Transverse colon (tissue), 4 donors: ENCODE data around the gene KCNN1. TPM values are rescaled to one million over a fixed set of nuclear protein-coding genes. Genes with fewer than 3 reads are reported as not detected.
A peak's percentile ranks its signal among the peaks of the same experiment; 100 is the strongest.

ENCODE experiments used
- DNase-seq: peaks from one replicate; pipeline ENCODE4 v3.0.0-alpha.2; 2019
- H3K27ac ChIP-seq, 4 donors: fragments of 200-600 bp; sonication (generic); 2 replicates each; pipeline ENCODE4 v1.5.1; 2016 to 2018; ENCODE audit warnings: inconsistent platforms in 4 of 4
- H3K27me3 ChIP-seq: fragments of 200-600 bp; sonication (generic); 2 replicates; pipeline ENCODE4 v1.5.1; 2017; ENCODE audit warnings: inconsistent platforms
- H3K36me3 ChIP-seq, 4 donors: fragments of 200-600 bp; sonication (generic); 2 replicates each; pipeline ENCODE4 v1.5.1; 2017 to 2019; ENCODE audit warnings: inconsistent platforms in 4 of 4
- H3K4me1 ChIP-seq, 4 donors: fragments of 200-600 bp; sonication (generic); 2 replicates each; pipeline ENCODE4 v1.5.1; 2017 to 2020; ENCODE audit warnings: inconsistent platforms in 4 of 4
- H3K4me3 ChIP-seq, 4 donors: fragments of 200-600 bp; sonication (generic); 1 replicate in 1 of 4; 2 replicates in 3 of 4; pipeline versions ENCODE4 v1.5.1 to v1.6.1; 2017 to 2019; ENCODE audit warnings: inconsistent platforms in 4 of 4
- H3K9me3 ChIP-seq, 2 donors: fragments of 200-600 bp; sonication (generic); 2 replicates each; pipeline ENCODE4 v1.5.1; 2017 to 2019; ENCODE audit warnings: inconsistent platforms in 2 of 2
- CTCF ChIP-seq, 5 experiments: fragments of 200-600 bp in 3 of 5; fragments of 450-650 bp in 2 of 5; sonication (generic) in 3 of 5; IDR thresholded peaks; 1 replicate in 2 of 5; 2 replicates in 3 of 5; pipeline ENCODE4 v1.5.1; 2016 to 2017; ENCODE audit warnings: antibody characterized with exemption in 5 of 5, inconsistent platforms in 3 of 5, mild to moderate bottlenecking in 2 of 5, moderate library complexity in 1 of 5
- EP300 ChIP-seq: sonication (generic); formaldehyde crosslinking; IDR thresholded peaks from one replicate; pipeline ENCODE4 v1.6.1; 2017; ENCODE audit warnings: antibody characterized with exemption, low read depth
- POLR2A ChIP-seq: fragments of 450-650 bp; IDR thresholded peaks from one replicate; pipeline ENCODE4 v1.6.1; 2016; ENCODE audit warnings: antibody characterized with exemption, mild to moderate bottlenecking, moderate library complexity
- POLR2AphosphoS5 ChIP-seq, 3 donors: sonication (generic); formaldehyde crosslinking; IDR thresholded peaks; one replicate each; pipeline ENCODE4 v1.6.1; 2016; ENCODE audit warnings: antibody characterized with exemption in 3 of 3
- WGBS, 2 donors: methylation state at CpG; one replicate each; pipeline ENCODE4 v1.1.5; 2018; ENCODE audit warnings: low coverage in 1 of 2; 5-methylcytosine and 5-hydroxymethylcytosine counted together
- in situ Hi-C, 4 donors: fragments of 200-750 bp; cut with MboI; loops; one replicate each; pipeline versions ENCODE4 v1.15.0 to v1.15.1; 2017; ENCODE audit warnings: low sequenced_read_pairs in 3 of 4, low pct_ligation_motif_present in 1 of 4, low pct_unique_long_range_greater_than_20kb in 1 of 4
- intact Hi-C: fragments of 100-400 bp; cut with DNase I; formaldehyde crosslinking; loops from one replicate; pipeline ENCODE4 v1.15.1; 2023; ENCODE audit warnings: low total_unique reads
- total RNA-seq, 4 donors: library from RNA; depleted of rRNA; stranded (reverse); fragments of >200 nt; gene quantifications; one replicate each; pipeline ENCODE4 v1.1.0, GENCODE V29; 2016

The KCNN1 gene
- total RNA-seq, 4 donors from 2014 or later = 1.6 TPM; not detected in 3

GRCh38 chr19:17949956-17950309, 17.0 kb upstream of the KCNN1 start:
- DNase-seq = no peak
- TF ChIP-seq POLR2AphosphoS5 (IDR thresholded peaks at IDR 0.05) (no peak), CTCF (IDR thresholded peaks at IDR 0.05) (no peak), POLR2A (no peak), EP300 (no peak)
- H3K27me3 ChIP-seq = peaks cover 64% of the 10 kb centered on the region
- H3K36me3 ChIP-seq = no peaks in the 10 kb centered on the region
- in situ Hi-C loops = loop anchor here in 3 of 4 donors (5.0 to 25.0 kb wide), 3 partner anchors 42 to 112 kb away; no protein-coding TSS in a partner anchor
- WGBS, 2 donors = 21% methylated on average over 11 of the region's 11 CpGs; no CpG with 5 or more reads in 1 of the 2 donors
- intact Hi-C loops = no loop called here
- no peak overlapping the region for H3K27ac ChIP-seq
- peaks cover 28 to 52% (median 43%) of the 10 kb centered on the region in 4 donors for H3K4me1 ChIP-seq
- H3K9me3 ChIP-seq = no peaks in the 10 kb centered on the region
- H3K4me3 ChIP-seq = no peak overlapping the region

- in situ Hi-C loops = loop anchor here in 1 of 4 donors (5.0 kb wide), 1 partner anchor 42 kb away; no protein-coding TSS in a partner anchor
- intact Hi-C loops = no loop called here
- H3K9me3 ChIP-seq = no peaks in the 10 kb centered on the region
- H3K4me1 ChIP-seq = peaks cover 28 to 52% (median 43%) of the 10 kb centered on the region in 4 donors
- DNase-seq = no peak
- no peaks in the 10 kb centered on the region for H3K36me3 ChIP-seq
- 0 to 2% methylated on average over 14 to 38 of the region's 48 CpGs for WGBS, 2 donors
- H3K4me3 ChIP-seq = no peak overlapping the region
- TF ChIP-seq CTCF (IDR thresholded peaks at IDR 0.05) = no peak
- H3K27ac ChIP-seq = no peak overlapping the region
- H3K27me3 ChIP-seq = peaks cover 67% of the 10 kb centered on the region
Observed at GRCh38 chr19:17950310-17951156, 16.4 kb upstream of the KCNN1 start.

- Histone ChIP-seq H3K27ac (no peak overlapping the region), H3K27me3 (peaks cover 76% of the 10 kb centered on the region), H3K36me3 (no peaks in the 10 kb centered on the region), H3K4me3 (peak overlapping the region in 1 of 4 donors; percentile 0), H3K9me3 (no peaks in the 10 kb centered on the region), H3K4me1 (peaks cover 28 to 52% (median 43%) of the 10 kb centered on the region in 4 donors)
- no peak for DNase-seq
- TF ChIP-seq CTCF (IDR thresholded peaks at IDR 0.05) (no peak), POLR2A (no peak), EP300 (no peak), POLR2AphosphoS5 (IDR thresholded peaks at IDR 0.05) (no peak)
- WGBS, 2 donors = 7% methylated on average over 33 of the region's 33 CpGs; no CpG with 5 or more reads in 1 of the 2 donors
- in situ Hi-C loops = loop anchor here in 1 of 4 donors (5.0 kb wide), 1 partner anchor 41 kb away; no protein-coding TSS in a partner anchor
- intact Hi-C loops = no loop called here
Observed at GRCh38 chr19:17951157-17951989, 15.5 kb upstream of the KCNN1 start.
